AG04450 (cell line): ENCODE measurements around the gene RPS6KA4. TPM values are rescaled to one million over a fixed set of nuclear protein-coding genes. Genes with fewer than 3 reads are reported as not detected.

Experiments used
- CTCF ChIA-PET: fragments of 300-600, 350-600 bp; formaldehyde crosslinking; extraction: SDS; loops from one replicate; lab custom pipeline; 2022; ENCODE audit warnings: antibody characterized with exemption, inconsistent platforms; lab: Charles Lee
- POLR2A ChIA-PET: fragments of 350-600 bp; formaldehyde crosslinking; extraction: SDS; loops from one replicate; lab custom pipeline; 2021; ENCODE audit warnings: antibody characterized with exemption, inconsistent platforms; lab: Yijun Ruan, JAX
- DNase-seq: peaks from one replicate; pipeline ENCODE4 v3.0.0-alpha.2; 2011; ENCODE audit warnings: low read depth, low spot score
- H3K27ac ChIP-seq: one replicate; pipeline ENCODE4 v1.5.1; 2012; ENCODE audit warnings: low read depth, low read length, control low read depth
- H3K27me3 ChIP-seq: one replicate; pipeline ENCODE4 v1.6.0; 2012; ENCODE audit warnings: low read length; ENCODE audit not compliant: control insufficient read depth, insufficient read depth
- H3K4me3 ChIP-seq: 2 replicates; pipeline ENCODE4 v1.5.1; 2011; ENCODE audit warnings: mild to moderate bottlenecking, low read depth, low read length, control low read depth
- H3K9me3 ChIP-seq: 2 replicates; pipeline ENCODE4 v1.5.1; 2012; ENCODE audit warnings: low read length; ENCODE audit not compliant: control insufficient read depth, insufficient read depth
- polyA plus RNA-seq: library from polyadenylated mRNA; depleted of rRNA; stranded (reverse); fragments of >200 nt; gene quantifications from 2 replicates; pipeline ENCODE4 v1.2.3, GENCODE V29; 2011
- TF ChIP-seq, protein P1 (sequence below): IDR thresholded peaks from 2 replicates; pipeline ENCODE4 v1.5.1; 2011; ENCODE audit warnings: low read depth, low read length, control low read depth, inconsistent platforms

The RPS6KA4 gene
- polyA plus RNA-seq, 1 experiment = 21.9 TPM

DNA sequence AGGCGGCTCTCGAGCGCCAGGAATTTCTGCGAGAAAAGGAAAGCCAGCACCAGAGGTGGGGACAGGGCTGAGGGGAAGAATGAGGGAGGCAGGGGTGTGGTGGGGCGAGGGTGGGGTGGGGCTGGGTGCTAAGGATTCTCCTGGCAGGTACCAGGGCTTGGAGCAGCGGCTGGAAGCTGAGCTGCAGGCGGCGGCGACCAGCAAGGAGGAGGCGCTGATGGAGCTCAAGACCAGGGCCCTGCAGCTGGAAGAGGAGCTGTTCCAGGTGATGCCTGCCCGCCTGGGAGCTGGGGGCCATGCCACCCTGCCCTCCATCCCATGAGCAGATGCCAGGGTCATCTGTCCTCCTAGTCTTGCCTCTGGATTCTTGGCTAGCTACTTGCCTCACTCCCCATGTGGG is 9.6 kb upstream of the RPS6KA4 start:
- Histone ChIP-seq H3K9me3 (no peaks in the 10 kb centered on the region), H3K27me3 (no peaks in the 10 kb centered on the region), H3K27ac (no peak overlapping the region), H3K4me3 (no peak overlapping the region)
- CTCF ChIA-PET = interaction anchor here (0.8 kb wide), 1 partner anchor 45 kb away, joined by 4 read pairs; no protein-coding TSS in a partner anchor
- POLR2A ChIA-PET = interaction anchor here (1.0 kb wide), 1 partner anchor 32 kb away, joined by 3 read pairs; the partner anchor contains the start of genes PRDX5 and TRMT112
- TF ChIP-seq, protein P1, sequence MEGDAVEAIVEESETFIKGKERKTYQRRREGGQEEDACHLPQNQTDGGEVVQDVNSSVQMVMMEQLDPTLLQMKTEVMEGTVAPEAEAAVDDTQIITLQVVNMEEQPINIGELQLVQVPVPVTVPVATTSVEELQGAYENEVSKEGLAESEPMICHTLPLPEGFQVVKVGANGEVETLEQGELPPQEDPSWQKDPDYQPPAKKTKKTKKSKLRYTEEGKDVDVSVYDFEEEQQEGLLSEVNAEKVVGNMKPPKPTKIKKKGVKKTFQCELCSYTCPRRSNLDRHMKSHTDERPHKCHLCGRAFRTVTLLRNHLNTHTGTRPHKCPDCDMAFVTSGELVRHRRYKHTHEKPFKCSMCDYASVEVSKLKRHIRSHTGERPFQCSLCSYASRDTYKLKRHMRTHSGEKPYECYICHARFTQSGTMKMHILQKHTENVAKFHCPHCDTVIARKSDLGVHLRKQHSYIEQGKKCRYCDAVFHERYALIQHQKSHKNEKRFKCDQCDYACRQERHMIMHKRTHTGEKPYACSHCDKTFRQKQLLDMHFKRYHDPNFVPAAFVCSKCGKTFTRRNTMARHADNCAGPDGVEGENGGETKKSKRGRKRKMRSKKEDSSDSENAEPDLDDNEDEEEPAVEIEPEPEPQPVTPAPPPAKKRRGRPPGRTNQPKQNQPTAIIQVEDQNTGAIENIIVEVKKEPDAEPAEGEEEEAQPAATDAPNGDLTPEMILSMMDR = no peak
- DNase-seq = no peak

DNA sequence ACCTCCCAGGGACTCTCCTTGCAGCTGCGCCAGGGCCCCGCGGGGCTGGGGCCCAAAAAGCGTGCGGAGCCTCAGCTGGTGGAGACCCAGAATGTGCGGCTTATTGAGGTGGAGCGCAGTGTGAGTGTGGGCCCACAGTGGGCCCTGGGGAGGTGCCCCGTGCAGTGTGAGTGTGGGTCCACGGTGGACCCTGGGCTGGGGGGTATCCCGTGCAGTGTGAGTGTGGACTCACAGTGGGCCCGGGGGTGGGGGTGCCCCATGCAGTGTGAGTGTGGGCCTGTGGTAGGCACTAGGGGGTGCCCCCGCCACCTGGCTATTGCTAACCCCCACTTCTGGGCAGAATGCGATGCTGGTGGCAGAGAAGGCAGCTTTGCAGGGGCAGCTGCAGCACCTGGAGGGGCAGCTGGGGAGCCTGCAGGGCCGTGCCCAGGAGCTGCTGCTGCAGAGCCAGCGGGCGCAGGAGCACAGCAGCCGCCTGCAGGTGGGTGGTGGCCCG is 7.8 kb upstream of the RPS6KA4 start:
- H3K9me3 ChIP-seq = no peaks in the 10 kb centered on the region
- CTCF ChIA-PET = no interaction called here
- no peak overlapping the region for H3K27ac ChIP-seq
- no peak for DNase-seq
- H3K4me3 ChIP-seq = no peak overlapping the region
- POLR2A ChIA-PET = interaction anchor here (1.3 kb wide), 1 partner anchor 9 kb away, joined by 6 read pairs; no protein-coding TSS in a partner anchor
- no peaks in the 10 kb centered on the region for H3K27me3 ChIP-seq
- TF ChIP-seq, protein P1 = no peak

DNA sequence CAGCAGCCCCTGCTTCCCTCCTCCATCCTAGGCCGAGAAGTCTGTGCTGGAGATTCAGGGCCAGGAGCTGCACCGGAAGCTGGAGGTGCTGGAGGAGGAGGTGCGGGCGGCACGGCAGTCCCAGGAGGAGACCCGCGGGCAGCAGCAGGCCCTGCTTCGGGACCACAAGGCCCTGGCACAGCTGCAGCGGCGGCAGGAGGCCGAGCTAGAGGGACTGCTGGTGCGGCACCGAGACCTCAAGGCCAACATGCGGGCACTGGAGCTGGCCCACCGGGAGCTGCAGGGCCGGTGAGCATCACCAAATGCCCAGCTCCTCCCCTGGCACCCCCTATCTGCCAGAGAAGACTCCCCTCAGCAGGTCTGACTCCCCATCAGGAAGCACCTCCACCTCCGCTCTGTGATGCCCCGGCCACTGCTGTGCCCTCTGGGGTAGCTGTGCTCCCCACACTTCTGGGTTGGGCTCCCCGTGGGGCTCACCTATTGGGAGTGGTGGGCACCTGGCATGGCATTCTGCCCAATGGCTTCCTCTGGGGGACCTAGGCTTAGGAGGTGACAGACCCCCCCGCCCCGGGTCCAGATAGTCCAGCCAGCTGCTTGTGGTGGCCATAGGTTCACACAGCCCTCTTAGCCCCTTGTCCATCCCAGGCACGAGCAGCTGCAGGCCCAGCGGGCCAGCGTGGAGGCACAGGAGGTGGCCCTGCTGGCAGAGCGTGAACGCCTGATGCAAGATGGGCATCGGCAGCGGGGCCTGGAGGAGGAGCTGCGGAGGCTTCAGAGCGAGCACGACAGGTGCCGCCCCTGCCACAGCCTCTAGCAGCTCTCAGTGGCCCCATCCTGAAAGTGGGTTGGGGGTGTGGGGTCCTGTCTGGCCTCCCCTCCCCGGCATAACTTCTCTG is 6.6 kb upstream of the RPS6KA4 start:
- no peaks in the 10 kb centered on the region for H3K9me3 ChIP-seq
- ChIA-PET CTCF (interaction anchor here (1.4 to 5.8 kb wide), 2 partner anchors 10 to 100 kb away, joined by 3 to 86 read pairs; partner anchors contain the start of gene CCDC88B), POLR2A (interaction anchor here (0.7 to 1.3 kb wide), 2 partner anchors 10 to 35 kb away, joined by 4 to 5 read pairs; partner anchors contain the start of genes PRDX5 and TRMT112)
- no peak overlapping the region for H3K4me3 ChIP-seq
- TF ChIP-seq, protein P1 = no peak
- no peak overlapping the region for H3K27ac ChIP-seq
- DNase-seq = no peak
- no peaks in the 10 kb centered on the region for H3K27me3 ChIP-seq

DNA sequence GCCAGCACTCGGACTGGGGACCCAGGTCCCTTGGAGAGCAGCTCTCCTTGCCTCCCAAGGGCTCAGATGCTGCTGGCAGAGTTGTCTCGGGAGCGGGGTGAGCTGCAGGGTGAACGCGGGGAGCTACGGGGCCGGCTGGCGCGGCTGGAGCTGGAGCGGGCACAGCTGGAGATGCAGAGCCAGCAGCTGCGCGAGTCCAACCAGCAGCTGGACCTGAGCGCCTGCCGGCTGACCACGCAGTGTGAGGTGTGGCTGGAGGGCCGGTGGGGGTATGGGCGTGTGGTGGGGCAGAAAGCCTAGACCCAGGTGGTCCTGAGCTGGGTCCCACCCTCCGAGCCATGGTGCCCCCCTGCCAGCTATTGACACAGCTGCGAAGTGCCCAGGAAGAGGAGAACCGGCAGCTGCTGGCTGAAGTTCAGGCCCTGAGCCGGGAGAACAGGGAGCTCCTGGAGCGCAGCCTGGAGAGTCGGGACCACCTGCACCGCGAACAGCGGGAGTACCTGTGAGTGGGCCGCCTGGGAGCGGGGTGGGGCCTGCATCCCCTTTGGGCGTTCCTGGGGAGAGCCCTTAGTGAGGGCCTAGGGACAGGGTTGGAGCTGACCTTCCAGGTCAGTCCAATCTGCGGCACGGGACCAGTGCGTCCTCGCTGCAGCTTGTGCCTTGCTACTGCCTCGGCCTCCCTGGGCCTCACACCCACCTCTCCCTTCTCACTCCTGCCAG is 5.8 kb upstream of the RPS6KA4 start:
- ChIA-PET CTCF (interaction anchor here (1.0 to 5.8 kb wide), 4 partner anchors 11 to 168 kb away, joined by 3 to 86 read pairs (median 6); partner anchors contain the start of gene CCDC88B), POLR2A (interaction anchor here (0.5 to 1.3 kb wide), 2 partner anchors 35 to 608 kb away, joined by 4 to 5 read pairs; partner anchors contain the start of genes PRDX5 and TRMT112)
- H3K9me3 ChIP-seq = no peaks in the 10 kb centered on the region
- H3K4me3 ChIP-seq = no peak overlapping the region
- DNase-seq = no peak
- no peak overlapping the region for H3K27ac ChIP-seq
- TF ChIP-seq, protein P1 = no peak
- H3K27me3 ChIP-seq = no peaks in the 10 kb centered on the region
